Measurements from ENCODE around the gene SFTA2. TPM values are rescaled to one million over a fixed set of nuclear protein-coding genes. Genes with fewer than 3 reads are reported as not detected.

SFTA2 gene
- polyA plus RNA-seq, 1 of the 3 experiments (the other 2 are of a cell fraction): not detected

DNA sequence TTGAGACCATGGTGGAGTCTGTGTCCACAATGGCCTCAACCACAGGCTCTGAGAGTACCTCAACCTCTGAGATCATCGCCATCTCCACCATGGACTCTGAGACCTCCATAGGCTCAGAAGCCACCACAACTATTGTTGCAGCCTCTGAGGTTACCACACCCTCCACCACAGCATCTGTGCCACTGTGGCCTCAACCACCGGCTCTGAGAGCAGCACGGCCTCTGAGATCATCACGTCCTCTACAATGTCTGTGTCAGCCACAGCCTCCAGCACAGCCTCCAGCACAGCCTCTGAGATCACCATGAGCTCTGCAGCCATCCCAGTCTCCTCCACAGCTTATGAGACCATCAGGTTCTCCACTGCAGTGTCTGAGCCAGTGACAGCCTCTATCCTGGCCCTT is 32.1 kb upstream of the SFTA2 start:
- no peak overlapping the region for H3K27ac ChIP-seq (ENCODE audit: low read depth in 2 of 2, low read length in 1 of 2)
- H3K9me2 ChIP-seq: no peaks in the 10 kb centered on the region
- no peaks in the 10 kb centered on the region for H3K9me3 ChIP-seq
- ChIA-PET POLR2A (no interaction called here), CTCF (no interaction called here)
- no peak overlapping the region for H3K4me3 ChIP-seq (ENCODE audit: low read depth in 2 of 2, low read length in 1 of 2)
- DNase-seq: no peak
- H3K27me3 ChIP-seq (ENCODE audit: insufficient read depth): no peaks in the 10 kb centered on the region
- no peaks in the 10 kb centered on the region for H3K79me2 ChIP-seq (ENCODE audit: insufficient read depth)
- no peaks in the 10 kb centered on the region; a peak in 1 of 4 replicates for H3K4me1 ChIP-seq (ENCODE audit: control insufficient read depth in 1 of 2, insufficient read depth in 2 of 2, low read depth in 1 of 2, low read length in 1 of 2)
- no peaks in the 10 kb centered on the region for H3F3A ChIP-seq (replicated peaks; ENCODE audit: insufficient read depth)
- no peak overlapping the region for H3K9ac ChIP-seq
- WGBS (ENCODE audit: low lambda C conversion rate): 72% methylated on average over 3 of the region's 4 CpGs
- H3K4me2 ChIP-seq: no peak overlapping the region
- no peak overlapping the region for H2AFZ ChIP-seq (ENCODE audit: low read depth)
- no peaks in the 10 kb centered on the region for H3K36me3 ChIP-seq (replicated peaks in 1 of 2; ENCODE audit: control insufficient read depth in 1 of 2, insufficient read depth in 2 of 2, low read length in 1 of 2)
- TF ChIP-seq, protein P1, sequence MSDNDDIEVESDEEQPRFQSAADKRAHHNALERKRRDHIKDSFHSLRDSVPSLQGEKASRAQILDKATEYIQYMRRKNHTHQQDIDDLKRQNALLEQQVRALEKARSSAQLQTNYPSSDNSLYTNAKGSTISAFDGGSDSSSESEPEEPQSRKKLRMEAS (IDR thresholded peaks at IDR 0.05; ENCODE audit: low read depth): no peak
- TF ChIP-seq ELF1 (IDR thresholded peaks at IDR 0.05): no peak
- no peak for TF ChIP-seq EP300 (IDR thresholded peaks at IDR 0.05; ENCODE audit: borderline replicate concordance in 1 of 2, low read depth in 1 of 2, low read length in 1 of 2)
- TF ChIP-seq FOXM1 (IDR thresholded peaks at IDR 0.05; ENCODE audit: low read depth): no peak
- no peak for TF ChIP-seq RXRA (IDR thresholded peaks at IDR 0.05; ENCODE audit: borderline replicate concordance, low read depth)
- no peak for TF ChIP-seq SMC3 (IDR thresholded peaks at IDR 0.05; ENCODE audit: low read depth, low read length)
- TF ChIP-seq JUND (IDR thresholded peaks at IDR 0.05): no peak
- no peak for TF ChIP-seq TAF1 (IDR thresholded peaks at IDR 0.05; ENCODE audit: borderline replicate concordance, low read depth, low read length)
- no peak for TF ChIP-seq CHD2 (IDR thresholded peaks at IDR 0.05; ENCODE audit: low read length, partially characterized antibody)
- TF ChIP-seq POLR2AphosphoS5 (IDR thresholded peaks at IDR 0.05; ENCODE audit: low read depth, low read length): no peak
- H4K20me1 ChIP-seq (ENCODE audit: insufficient read depth): no peaks in the 10 kb centered on the region

DNA sequence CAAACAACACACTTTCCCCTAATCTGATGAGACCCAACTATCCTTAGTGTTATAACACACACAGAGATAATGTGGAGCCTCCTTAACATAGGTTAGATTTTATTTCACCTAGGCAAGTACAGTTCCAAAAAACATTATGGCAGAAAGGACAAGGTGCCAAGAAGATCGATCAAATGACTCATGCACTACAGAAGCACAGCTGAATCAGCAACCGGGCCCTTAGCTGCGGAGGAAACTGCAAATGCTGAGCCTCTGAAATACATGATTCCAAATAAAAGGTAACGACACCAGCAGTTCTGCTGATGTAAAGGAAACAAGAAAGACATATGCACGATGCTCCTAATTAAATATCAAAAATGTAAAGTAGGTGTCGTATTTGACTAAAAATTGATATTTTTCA is 31.7 kb upstream of the SFTA2 start:
- POLR2A ChIA-PET: no interaction called here
- Histone ChIP-seq H3K79me2 (ENCODE audit: insufficient read depth) (no peaks in the 10 kb centered on the region), H3K9me3 (no peaks in the 10 kb centered on the region), H2AFZ (ENCODE audit: low read depth) (no peak overlapping the region), H3K27me3 (ENCODE audit: insufficient read depth) (no peaks in the 10 kb centered on the region), H3F3A (replicated peaks; ENCODE audit: insufficient read depth) (no peaks in the 10 kb centered on the region), H3K4me2 (no peak overlapping the region), H3K36me3 (replicated peaks in 1 of 2; ENCODE audit: control insufficient read depth in 1 of 2, insufficient read depth in 2 of 2, low read length in 1 of 2) (no peaks in the 10 kb centered on the region), H3K4me1 (ENCODE audit: control insufficient read depth in 1 of 2, insufficient read depth in 2 of 2, low read depth in 1 of 2, low read length in 1 of 2) (no peaks in the 10 kb centered on the region; a peak in 1 of 4 replicates), H4K20me1 (ENCODE audit: insufficient read depth) (no peaks in the 10 kb centered on the region), H3K9me2 (no peaks in the 10 kb centered on the region), H3K9ac (no peak overlapping the region), H3K27ac (ENCODE audit: low read depth in 2 of 2, low read length in 1 of 2) (no peak overlapping the region), H3K4me3 (ENCODE audit: low read depth in 2 of 2, low read length in 1 of 2) (no peak overlapping the region)
- TF ChIP-seq NFIC (IDR thresholded peaks at IDR 0.05; ENCODE audit: borderline replicate concordance) (peak; percentile 25; the same call in 1 of the 2 replicates), MXI1 (IDR thresholded peaks at IDR 0.05; ENCODE audit: low read depth, low read length) (no peak), JUND (IDR thresholded peaks at IDR 0.05) (peak; percentile 59), FOSL2 (IDR thresholded peaks at IDR 0.05; ENCODE audit: borderline replicate concordance, low read depth) (peak; percentile 71; the same call in 1 of the 2 replicates)
- TF ChIP-seq, protein P2, sequence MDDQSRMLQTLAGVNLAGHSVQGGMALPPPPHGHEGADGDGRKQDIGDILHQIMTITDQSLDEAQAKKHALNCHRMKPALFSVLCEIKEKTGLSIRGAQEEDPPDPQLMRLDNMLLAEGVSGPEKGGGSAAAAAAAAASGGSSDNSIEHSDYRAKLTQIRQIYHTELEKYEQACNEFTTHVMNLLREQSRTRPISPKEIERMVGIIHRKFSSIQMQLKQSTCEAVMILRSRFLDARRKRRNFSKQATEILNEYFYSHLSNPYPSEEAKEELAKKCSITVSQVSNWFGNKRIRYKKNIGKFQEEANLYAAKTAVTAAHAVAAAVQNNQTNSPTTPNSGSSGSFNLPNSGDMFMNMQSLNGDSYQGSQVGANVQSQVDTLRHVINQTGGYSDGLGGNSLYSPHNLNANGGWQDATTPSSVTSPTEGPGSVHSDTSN (IDR thresholded peaks at IDR 0.05): peak; percentile 62
- CTCF ChIA-PET: no interaction called here
- WGBS (ENCODE audit: low lambda C conversion rate): 43% methylated on average over 6 of the region's 6 CpGs
- no peak for DNase-seq
